Naive B cell (primary cell): ENCODE measurements around the gene DNAH2. TPM values are rescaled to one million over a fixed set of nuclear protein-coding genes. Genes with fewer than 3 reads are reported as not detected.

Experiments used
- polyA plus RNA-seq, 6 donors: library from polyadenylated mRNA; unstranded; fragments of 300-500 nt; fragmentation: Illumina TruSeq; gene quantifications; one replicate each; pipeline ENCODE4 v1.2.3, GENCODE V29; 2021; ENCODE audit warnings: low read depth in 6 of 6

The DNAH2 gene
- polyA plus RNA-seq, 6 donors from 2014 or later = not detected

Other genes with a start within 250 kb of the DNAH2 start
- gene ZBTB4, start 238.1 kb upstream of the DNAH2 start, polyA plus RNA-seq = 10 to 100 TPM in 4 of 6 donors, 1 to 10 TPM in 2; 5.3 to 19.2 (median 10.5) TPM
- gene SLC35G6, start 236.3 kb upstream of the DNAH2 start, polyA plus RNA-seq = under 1 TPM in 2 of 6 donors, not detected in 4; 0.14 to 0.39 TPM
- gene POLR2A, start 233.4 kb upstream of the DNAH2 start, polyA plus RNA-seq = 10 to 100 TPM; 13.6 to 88.9 (median 47.1) TPM
- gene TNFSF12, start 168.7 kb upstream of the DNAH2 start, polyA plus RNA-seq = 10 to 100 TPM; 21.6 to 33.3 (median 28.0) TPM
- 10 to 100 TPM; 32.2 to 43.1 (median 38.5) TPM for gene TNFSF13, start 159.0 kb upstream of the DNAH2 start, polyA plus RNA-seq
- gene SENP3, start 155.8 kb upstream of the DNAH2 start, polyA plus RNA-seq = 10 to 100 TPM; 16.0 to 21.9 (median 18.2) TPM
- 1 to 10 TPM; 3.3 to 7.4 (median 6.8) TPM for gene CD68, start 138.1 kb upstream of the DNAH2 start, polyA plus RNA-seq
- gene MPDU1, start 133.9 kb upstream of the DNAH2 start, polyA plus RNA-seq = 10 to 100 TPM; 27.8 to 59.7 (median 43.1) TPM
- not detected for gene SOX15, start 127.7 kb upstream of the DNAH2 start, polyA plus RNA-seq
- gene FXR2, start 102.8 kb upstream of the DNAH2 start, polyA plus RNA-seq = 10 to 100 TPM in 5 of 6 donors, 1 to 10 TPM in 1; 7.8 to 20.1 (median 12.5) TPM
- 10 to 100 TPM; 34.2 to 42.5 (median 35.9) TPM for gene SAT2, start 89.9 kb upstream of the DNAH2 start, polyA plus RNA-seq
- gene SHBG, start 87.6 kb upstream of the DNAH2 start, polyA plus RNA-seq = not detected
- under 1 TPM in 2 of 6 donors, not detected in 4; 0.08 to 0.21 TPM for gene ATP1B2, start 66.8 kb upstream of the DNAH2 start, polyA plus RNA-seq
- gene TP53, start 30.3 kb upstream of the DNAH2 start, polyA plus RNA-seq = 10 to 100 TPM; 25.2 to 53.9 (median 47.7) TPM
- 10 to 100 TPM in 5 of 6 donors, 1 to 10 TPM in 1; 3.2 to 14.9 (median 12.9) TPM for gene WRAP53, start 29.3 kb upstream of the DNAH2 start, polyA plus RNA-seq
- gene EFNB3, start 12.5 kb upstream of the DNAH2 start, polyA plus RNA-seq = not detected
- 1 to 10 TPM in 3 of 6 donors, under 1 TPM in 3; 0.04 to 1.9 (median 0.99) TPM for gene KDM6B, start 116.5 kb downstream of the DNAH2 start, polyA plus RNA-seq
- under 1 TPM in 1 of 6 donors, not detected in 5; 0.68 TPM for gene TMEM88, start 137.3 kb downstream of the DNAH2 start, polyA plus RNA-seq
- 100 to 1,000 TPM; 121 to 158 (median 136) TPM for gene NAA38, start 139.8 kb downstream of the DNAH2 start, polyA plus RNA-seq
- gene CYB5D1, start 140.3 kb downstream of the DNAH2 start, polyA plus RNA-seq = 1 to 10 TPM; 3.4 to 5.2 (median 3.7) TPM
- 1 to 10 TPM in 5 of 6 donors, under 1 TPM in 1; 0.06 to 8.0 (median 3.4) TPM for gene CHD3, start 171.0 kb downstream of the DNAH2 start, polyA plus RNA-seq
- 1 to 10 TPM in 5 of 6 donors, under 1 TPM in 1; 0.60 to 5.2 (median 2.9) TPM for gene RNF227, start 198.5 kb downstream of the DNAH2 start, polyA plus RNA-seq
- under 1 TPM in 1 of 6 donors, not detected in 5; 0.15 TPM for gene KCNAB3, start 212.1 kb downstream of the DNAH2 start, polyA plus RNA-seq
- gene TRAPPC1, start 214.2 kb downstream of the DNAH2 start, polyA plus RNA-seq = 100 to 1,000 TPM; 202 to 349 (median 224) TPM
- 10 to 100 TPM in 1 of 6 donors, 1 to 10 TPM in 5; 3.3 to 14.2 (median 7.6) TPM for gene CNTROB, start 214.5 kb downstream of the DNAH2 start, polyA plus RNA-seq